NCI-H460 (cell line): ENCODE results near the gene NAV2. TPM values are rescaled to one million over a fixed set of nuclear protein-coding genes. Genes with fewer than 3 reads are reported as not detected.

Experiments used
- DNase-seq: peaks from one replicate; pipeline ENCODE4 v3.0.0-alpha.2; 2016; ENCODE audit warnings: low read depth; ENCODE audit errors: extremely low read depth
- total RNA-seq: library from RNA; depleted of rRNA; stranded (reverse); fragments of >200 nt; shearing (Covaris generic); gene quantifications from 2 replicates; pipeline ENCODE4 v1.2.3, GENCODE V29; 2014

The NAV2 gene
- total RNA-seq, 1 experiment from 2014 or later: 15.6 TPM

- DNase-seq: no peak
These were observed 139.7 kb downstream of the NAV2 start for GRCh38 chr11:19852288-19852687.

DNA sequence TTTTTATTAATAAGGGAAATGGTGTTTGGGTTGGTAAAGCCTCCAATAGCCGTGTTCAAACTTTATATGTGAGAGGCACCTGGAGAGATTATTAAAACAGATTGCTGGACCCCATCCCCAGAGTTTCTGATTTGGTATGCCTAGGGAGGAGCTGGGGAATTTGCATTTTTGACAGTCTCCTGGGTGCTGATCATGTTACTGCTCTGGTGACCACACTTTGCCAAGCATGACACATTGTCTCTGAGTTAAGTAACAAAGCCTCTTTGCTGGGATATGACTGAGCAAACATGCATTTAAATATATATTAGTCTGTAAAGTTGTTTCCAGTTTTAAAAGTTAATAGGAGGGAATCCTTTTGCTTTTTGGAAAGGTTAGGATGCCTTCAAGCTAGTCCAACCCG is 140.4 kb downstream of the NAV2 start:
- no peak for DNase-seq

DNA sequence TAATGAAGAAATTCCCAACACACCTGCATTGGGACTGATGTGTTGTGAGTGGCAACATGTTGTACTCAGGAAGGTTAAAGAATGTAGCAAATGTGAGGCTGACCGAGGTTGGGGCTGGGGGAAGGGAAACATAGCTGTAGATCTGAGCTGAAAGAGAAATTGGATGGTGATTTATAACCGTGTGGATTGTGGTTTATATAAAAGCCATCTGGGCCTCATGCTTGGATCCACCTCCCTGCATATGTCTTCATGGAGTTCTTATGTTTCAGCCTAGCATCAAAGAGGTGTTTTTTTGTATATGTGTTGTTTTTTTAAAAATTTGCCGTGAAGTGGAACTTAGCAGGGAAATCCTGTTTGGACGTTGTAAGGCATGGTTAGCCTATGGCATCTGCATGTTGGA is 141.3 kb downstream of the NAV2 start:
- DNase-seq: no peak

DNA sequence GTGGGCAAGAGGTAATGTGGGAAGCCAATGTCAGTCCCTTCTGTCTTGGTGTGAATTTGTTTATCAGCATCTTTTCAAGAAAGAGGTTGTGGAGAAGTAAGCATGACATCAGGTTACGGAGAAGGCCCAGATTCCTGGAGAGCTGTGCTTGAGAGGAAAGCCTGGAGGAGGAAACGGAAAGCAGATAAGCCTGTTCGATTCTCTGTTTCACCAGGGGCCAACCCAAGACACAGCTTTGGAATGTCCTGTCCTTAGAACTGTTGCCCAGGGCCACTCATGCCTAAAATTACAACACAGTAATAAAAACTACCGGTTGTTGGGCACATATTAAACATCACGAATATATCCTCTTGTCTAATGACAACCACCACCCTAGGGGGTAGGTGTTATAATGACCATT is 148.5 kb downstream of the NAV2 start:
- no peak for DNase-seq

- no peak for DNase-seq
These were observed 149.5 kb downstream of the NAV2 start for GRCh38 chr11:19862091-19862490.

GRCh38 chr11:19864141-19865140 is 151.8 kb downstream of the NAV2 start:
- DNase-seq: no peak

DNA sequence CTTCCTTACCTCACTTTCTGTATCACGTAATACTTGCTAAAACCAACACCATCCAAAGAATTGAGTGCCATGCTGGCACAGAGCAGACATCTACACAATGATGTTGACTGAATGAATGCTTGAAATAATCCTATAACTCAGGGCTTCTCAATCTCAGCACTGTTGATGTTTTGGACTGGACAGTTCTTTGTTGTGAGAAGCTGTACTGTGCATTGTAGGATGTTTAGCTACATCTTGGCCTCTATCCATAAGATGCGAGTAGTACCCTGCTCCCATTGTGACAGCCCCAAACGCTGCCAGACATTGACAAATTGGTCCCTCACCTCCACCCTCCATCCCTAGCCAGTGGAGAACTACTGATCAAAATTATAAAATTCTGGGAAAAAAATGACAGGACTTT is 153.4 kb downstream of the NAV2 start:
- no peak for DNase-seq

DNA sequence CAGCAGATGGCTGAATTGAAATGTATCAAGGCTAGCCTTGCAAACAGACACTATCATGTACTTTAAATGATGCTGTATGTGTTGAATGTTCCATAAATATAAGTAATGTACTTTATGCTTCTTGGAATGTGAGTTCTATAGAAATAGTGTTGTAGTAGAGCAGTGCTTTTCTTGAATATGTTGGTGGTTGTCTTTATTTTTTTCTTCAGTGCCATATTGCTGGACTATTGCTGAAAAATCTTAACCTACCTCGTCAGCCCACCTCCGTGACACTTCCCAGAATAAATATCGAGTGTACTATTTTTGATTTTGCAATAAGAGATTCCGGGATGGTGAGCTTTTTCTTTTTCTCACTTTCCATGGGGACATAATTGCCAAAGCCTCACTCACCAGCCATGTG is 153.9 kb downstream of the NAV2 start:
- DNase-seq: no peak

DNA sequence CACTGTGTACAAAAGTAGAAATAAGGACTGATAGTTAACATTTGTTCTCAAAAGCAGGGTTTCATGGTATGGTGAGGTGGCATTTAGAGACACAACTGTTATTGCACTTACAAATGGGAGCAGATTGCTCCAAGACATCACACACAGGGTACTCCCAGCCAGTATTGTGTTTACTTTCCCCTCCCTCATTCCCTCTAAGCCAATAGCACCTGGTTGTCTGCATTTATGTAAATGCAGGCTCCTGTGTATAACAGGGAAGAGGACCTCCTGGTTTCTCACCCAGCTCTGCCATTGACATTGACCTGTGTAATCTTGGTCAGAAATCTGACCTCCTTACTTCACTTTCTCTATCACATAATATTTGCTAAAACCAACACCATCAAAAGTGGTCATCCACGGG is 154.4 kb downstream of the NAV2 start:
- DNase-seq: no peak

DNA sequence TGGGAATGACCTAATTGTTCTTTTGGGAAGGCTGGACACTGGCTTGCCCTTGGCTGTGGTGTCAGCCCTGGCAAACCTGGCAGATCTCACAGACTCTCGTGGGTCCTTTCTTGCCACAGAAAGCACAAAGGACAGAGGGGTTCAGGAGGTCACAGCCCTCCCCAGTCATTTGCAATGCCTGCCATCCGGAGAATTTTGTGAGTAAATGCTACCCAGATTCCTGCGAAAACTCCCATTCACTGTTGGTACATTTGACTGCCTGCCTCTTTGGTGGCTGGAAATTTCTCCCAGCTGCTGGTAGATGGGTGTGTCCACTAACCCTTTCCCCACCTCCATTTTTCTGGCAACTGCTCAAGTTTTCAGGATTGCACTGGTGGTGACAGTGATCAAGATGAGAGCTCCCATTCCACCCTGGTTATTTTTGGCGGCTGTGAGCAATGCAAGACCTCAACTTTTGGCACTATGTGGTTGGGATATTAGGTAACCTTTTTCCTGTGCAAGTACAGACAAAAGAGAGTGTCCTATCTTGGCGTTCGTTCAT is 155.7 kb downstream of the NAV2 start:
- no peak for DNase-seq

- no peak for DNase-seq
These were observed 156.2 kb downstream of the NAV2 start for GRCh38 chr11:19868871-19869270.

DNA sequence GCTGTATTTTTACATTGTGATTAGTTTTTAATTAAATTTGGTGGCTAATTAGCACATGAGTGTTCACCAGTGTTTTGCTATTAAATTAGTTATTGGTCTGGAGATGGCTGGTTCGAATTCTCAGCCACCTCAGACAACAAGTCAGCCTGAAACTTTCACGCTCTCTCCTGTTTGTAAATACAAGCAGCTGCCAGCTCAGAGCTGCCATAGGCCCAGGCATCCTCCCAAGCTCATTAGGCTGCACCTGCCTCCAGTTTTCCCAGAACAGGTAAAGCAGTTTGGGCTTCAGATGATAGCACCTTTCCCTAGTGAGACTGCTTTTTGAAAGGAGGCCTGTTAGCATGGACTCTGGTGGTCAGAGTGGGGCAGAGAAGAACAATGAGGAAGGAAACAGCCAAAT is 156.8 kb downstream of the NAV2 start:
- DNase-seq: no peak

GRCh38 chr11:19869946-19870589 is 157.4 kb downstream of the NAV2 start:
- no peak for DNase-seq

- no peak for DNase-seq
These were observed 158.9 kb downstream of the NAV2 start for GRCh38 chr11:19871531-19871930.

DNA sequence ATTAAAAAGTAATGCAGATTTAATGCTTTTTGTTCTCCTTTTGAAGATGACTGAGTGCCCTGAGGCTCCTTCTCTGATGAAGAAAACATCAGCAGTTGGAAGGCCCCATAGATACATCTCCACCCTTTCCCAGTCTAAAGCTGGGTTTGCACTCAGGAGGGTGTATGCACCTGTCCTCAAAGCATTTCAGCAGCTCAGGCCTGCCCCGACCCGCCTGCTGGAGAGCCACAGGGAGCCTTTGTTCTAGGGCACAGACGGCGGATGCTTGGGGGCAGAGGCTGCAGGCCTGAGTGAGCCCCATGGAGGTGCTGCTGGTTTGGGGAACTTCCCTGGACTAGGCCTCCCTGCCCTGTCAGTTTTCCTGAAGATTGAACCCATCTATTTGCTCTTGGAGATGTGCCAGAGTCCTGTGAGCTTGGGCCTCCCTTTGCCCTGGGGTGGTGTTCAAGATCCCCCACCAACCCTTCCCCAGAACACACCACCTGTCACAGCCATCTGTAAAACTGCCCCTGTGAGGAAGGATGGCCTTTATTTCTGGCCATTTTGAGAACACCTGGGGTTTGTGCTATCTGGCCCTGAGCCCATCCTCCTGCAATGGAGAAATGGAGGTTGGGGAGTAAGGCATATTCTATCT is 160.0 kb downstream of the NAV2 start:
- no peak for DNase-seq

- DNase-seq: no peak
These were observed 161.1 kb downstream of the NAV2 start for GRCh38 chr11:19873730-19874129.

DNA sequence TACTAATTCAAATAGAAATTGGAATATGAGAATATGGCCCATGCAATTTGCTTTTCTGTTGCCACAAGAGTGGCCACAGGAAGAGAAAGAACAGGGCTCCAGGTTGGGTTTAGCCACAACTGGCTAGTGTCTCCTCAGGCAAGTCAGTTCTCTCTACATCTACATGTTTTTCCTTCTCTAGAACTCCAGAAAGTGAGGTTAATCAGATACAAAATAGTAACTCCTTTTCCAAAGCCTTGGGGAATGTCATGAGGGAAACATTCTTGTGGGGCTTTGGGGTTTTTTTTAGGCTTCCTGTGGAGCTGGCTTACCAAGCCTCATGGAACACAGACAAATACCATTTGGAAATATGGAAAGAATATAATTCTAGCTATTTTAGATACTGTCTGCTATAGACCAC is 161.6 kb downstream of the NAV2 start:
- no peak for DNase-seq

GRCh38 chr11:19876750-19877149 is 164.1 kb downstream of the NAV2 start:
- no peak for DNase-seq

GRCh38 chr11:19878520-19878919 is 165.9 kb downstream of the NAV2 start:
- DNase-seq: no peak

DNA sequence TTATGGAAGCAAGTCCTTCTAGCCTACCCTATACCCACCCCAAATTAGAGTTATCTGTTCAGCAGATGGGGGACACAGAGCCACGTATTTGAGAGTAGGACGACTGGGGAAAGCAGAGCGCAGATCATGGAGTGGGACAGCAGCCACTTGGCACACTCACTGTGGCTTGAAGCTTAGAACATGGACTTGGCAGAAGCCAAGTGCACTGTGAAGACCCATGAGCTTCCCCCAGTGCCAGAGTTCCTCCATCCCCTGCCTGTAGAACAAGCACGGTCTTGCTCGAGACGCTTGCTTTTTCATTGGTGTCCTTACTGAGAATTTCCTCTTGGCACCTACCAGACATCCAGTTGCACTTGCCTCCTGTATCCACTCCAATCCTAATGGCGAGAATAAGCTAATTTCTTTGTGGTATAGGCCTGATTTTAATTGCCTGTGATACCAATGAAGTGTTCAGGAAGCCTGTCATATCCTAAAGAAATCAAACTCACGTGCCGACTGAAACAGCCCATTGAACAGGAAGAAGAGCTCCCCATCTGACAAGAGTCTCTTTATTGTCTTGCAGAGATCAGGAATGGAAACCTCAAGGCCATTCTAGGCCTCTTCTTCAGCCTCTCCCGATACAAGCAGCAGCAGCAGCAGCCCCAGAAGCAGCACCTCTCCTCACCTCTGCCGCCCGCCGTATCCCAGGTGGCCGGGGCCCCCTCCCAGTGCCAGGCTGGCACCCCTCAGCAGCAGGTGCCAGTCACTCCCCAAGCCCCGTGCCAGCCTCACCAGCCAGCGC is 166.9 kb downstream of the NAV2 start:
- DNase-seq: no peak

DNA sequence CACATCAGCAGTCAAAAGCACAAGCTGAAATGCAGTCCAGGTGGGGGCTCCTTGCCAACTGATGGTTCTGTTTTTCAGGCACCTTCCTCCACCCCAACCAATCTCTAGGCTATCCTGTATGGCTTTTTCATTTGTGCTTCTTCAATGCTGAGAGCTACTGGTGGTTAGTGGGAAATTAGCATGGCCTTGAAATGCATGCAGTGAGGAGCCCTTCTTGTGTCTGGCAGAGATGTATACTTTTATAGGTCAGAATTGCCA is 167.4 kb downstream of the NAV2 start:
- DNase-seq: no peak
